Testis (tissue), 2 donors: Measurements from ENCODE around the gene CFAP410.

ENCODE experiments used
- CTCF ChIP-seq, 3 experiments: fragments of 450-650 bp in 2 of 3; fragments of 200-600 bp in 1 of 3; sonication (generic) in 1 of 3; IDR thresholded peaks; one replicate each; pipeline ENCODE4 v1.5.1; 2016 to 2019; ENCODE audit warnings: antibody characterized with exemption in 3 of 3, mild to moderate bottlenecking in 2 of 3, moderate library complexity in 1 of 3
- POLR2A ChIP-seq: fragments of 450-650 bp; IDR thresholded peaks from one replicate; pipeline ENCODE4 v1.6.1; 2017; ENCODE audit warnings: antibody characterized with exemption, mild to moderate bottlenecking, moderate library complexity

- TF ChIP-seq CTCF (IDR thresholded peaks at IDR 0.05) = no peak
- TF ChIP-seq POLR2A = no peak
These were observed 31.7 kb upstream of the CFAP410 start for GRCh38 chr21:44370786-44371410.
